Activated CD4-positive, alpha-beta T cell treated with anti-CD3 and anti-CD28 coated beads for 36 hours (primary cell): ENCODE results near the gene CSTPP1. TPM values are rescaled to one million over a fixed set of nuclear protein-coding genes. Genes with fewer than 3 reads are reported as not detected.

Experiments used
- ATAC-seq: fragments of 200-7000 bp; cut with Tn5 transposase; one replicate; pipeline ENCODE4 v1.10.0; 2021; ENCODE audit warnings: mild to moderate bottlenecking, moderate library complexity
- CTCF ChIA-PET: fragments of 350-600 bp; sonication (Branson Sonifier 250); formaldehyde crosslinking; loops from one replicate; lab custom pipeline; 2021; ENCODE audit warnings: antibody characterized with exemption; lab: Charles Lee
- POLR2A ChIA-PET: fragments of 350-600 bp; sonication (Branson Sonifier 250); formaldehyde crosslinking; loops from one replicate; lab custom pipeline; 2021; ENCODE audit warnings: antibody characterized with exemption, inconsistent platforms; lab: Charles Lee
- DNase-seq: peaks from one replicate; pipeline ENCODE4 v3.0.0-alpha.2; 2020
- H3K27ac Mint-ChIP-seq: one replicate; pipeline ENCODE4 v1.8.0; 2021; ENCODE audit warnings: mixed read lengths
- H3K27me3 Mint-ChIP-seq: one replicate; pipeline ENCODE4 v1.8.0; 2021; ENCODE audit warnings: mixed read lengths
- H3K36me3 Mint-ChIP-seq: one replicate; pipeline ENCODE4 v1.8.0; 2021; ENCODE audit warnings: low read depth, mixed read lengths
- H3K4me1 Mint-ChIP-seq: one replicate; pipeline ENCODE4 v1.8.0; 2021; ENCODE audit warnings: mixed read lengths
- H3K4me3 Mint-ChIP-seq: one replicate; pipeline ENCODE4 v1.8.0; 2021; ENCODE audit warnings: mild to moderate bottlenecking, moderate library complexity, mixed read lengths
- H3K9me3 Mint-ChIP-seq: one replicate; pipeline ENCODE4 v1.8.0; 2021; ENCODE audit warnings: low read depth, mixed read lengths
- intact Hi-C, 2 experiments: fragments of 100-400 bp; cut with DNase I in 1 of 2; cut with micrococcal nuclease in 1 of 2; formaldehyde crosslinking; loops; one replicate each; pipeline versions ENCODE4 v1.14.2 to v1.15.1; 2022 to 2024; cut with DNase I, micrococcal nuclease
- total RNA-seq, 2 experiments: library from RNA; stranded (reverse); gene quantifications; one replicate each; pipeline ENCODE4 v1.2.3, GENCODE V29; 2021

Gene CSTPP1
- total RNA-seq, 2 experiments from 2014 or later = 17.9 to 18.6 TPM

DNA sequence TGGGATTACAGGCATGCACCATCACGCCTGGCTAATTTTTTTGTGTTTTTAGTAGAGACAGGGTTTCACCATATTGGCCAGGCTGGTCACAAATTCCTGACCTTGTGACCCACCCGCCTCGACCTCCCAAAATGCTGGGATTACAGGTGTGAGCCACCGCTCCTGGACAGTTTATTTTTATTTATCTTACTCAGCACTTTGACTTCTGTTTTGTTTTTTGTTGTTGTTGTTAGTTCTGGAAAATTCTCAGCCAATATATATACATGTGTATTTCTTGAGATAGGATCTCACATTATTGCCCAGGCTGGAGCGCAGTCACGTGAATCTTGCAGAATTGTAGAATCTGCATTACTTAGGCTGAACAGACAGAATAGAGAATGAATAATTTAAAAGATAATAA is 107.6 kb downstream of the CSTPP1 start:
- no peaks in the 10 kb centered on the region for H3K27me3 Mint-ChIP-seq
- ATAC-seq (no peak), DNase-seq (no peak)
- no peak overlapping the region for H3K4me3 Mint-ChIP-seq
- POLR2A ChIA-PET = no interaction called here
- H3K27ac Mint-ChIP-seq = no peak overlapping the region
- CTCF ChIA-PET = interaction anchor here (0.7 kb wide), 1 partner anchor 649 kb away, joined by 3 read pairs; no protein-coding TSS in a partner anchor
- H3K9me3 Mint-ChIP-seq = no peaks in the 10 kb centered on the region
- H3K4me1 Mint-ChIP-seq = no peaks in the 10 kb centered on the region
- no peaks in the 10 kb centered on the region for H3K36me3 Mint-ChIP-seq
- intact Hi-C loops = no loop called here

DNA sequence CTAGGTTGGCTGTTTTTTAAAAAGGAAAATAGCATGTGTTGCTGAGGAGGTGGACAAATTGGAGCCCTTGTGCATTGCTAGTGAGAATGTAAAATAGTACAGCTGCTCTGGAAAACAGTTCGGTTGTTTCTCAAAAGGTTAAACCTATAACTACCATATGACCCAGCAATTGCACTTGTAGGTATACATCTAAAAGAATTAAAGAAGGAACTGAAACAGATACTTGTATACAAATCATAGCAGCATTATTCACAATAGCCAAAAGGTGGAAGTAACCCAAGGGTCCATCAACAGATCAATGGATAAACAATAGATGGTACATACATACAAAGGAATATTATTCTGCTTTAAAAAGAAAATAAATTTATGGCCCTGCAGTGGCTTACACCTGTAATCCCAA is 111.4 kb downstream of the CSTPP1 start:
- DNase-seq (no peak), ATAC-seq (no peak)
- Mint-ChIP-seq H3K27ac (no peak overlapping the region), H3K4me1 (no peaks in the 10 kb centered on the region), H3K27me3 (no peaks in the 10 kb centered on the region), H3K36me3 (peaks cover 2% of the 10 kb centered on the region), H3K4me3 (no peak overlapping the region), H3K9me3 (no peaks in the 10 kb centered on the region)
- POLR2A ChIA-PET = no interaction called here
- intact Hi-C loops = no loop called here
- CTCF ChIA-PET = no interaction called here

DNA sequence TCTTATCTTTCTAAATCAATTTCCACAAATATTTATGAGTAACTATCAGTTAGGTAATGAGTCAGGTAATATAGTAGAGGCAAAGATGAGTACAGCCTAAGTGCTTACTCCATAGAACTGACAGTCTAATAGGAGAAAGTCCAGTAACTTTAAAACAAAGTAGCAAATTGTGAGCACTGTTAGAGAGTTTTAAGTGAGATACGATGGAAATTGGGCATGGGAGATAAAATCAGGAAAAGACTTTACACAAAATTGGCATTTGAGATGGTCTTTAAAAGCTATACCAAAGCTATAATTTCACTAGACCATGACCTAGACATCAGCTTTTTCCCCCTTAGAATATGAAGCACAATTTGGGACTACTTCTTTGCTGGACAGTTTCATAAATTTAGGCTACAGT is 113.7 kb downstream of the CSTPP1 start:
- H3K4me1 Mint-ChIP-seq = no peaks in the 10 kb centered on the region
- ChIA-PET CTCF (interaction anchor here (1.7 kb wide), 1 partner anchor 12 kb away, joined by 4 read pairs; no protein-coding TSS in a partner anchor), POLR2A (no interaction called here)
- intact Hi-C loops = no loop called here
- no peaks in the 10 kb centered on the region for H3K9me3 Mint-ChIP-seq
- DNase-seq (no peak), ATAC-seq (no peak)
- no peaks in the 10 kb centered on the region for H3K27me3 Mint-ChIP-seq
- H3K4me3 Mint-ChIP-seq = no peak overlapping the region
- H3K27ac Mint-ChIP-seq = no peak overlapping the region
- peaks cover 9% of the 10 kb centered on the region for H3K36me3 Mint-ChIP-seq

DNA sequence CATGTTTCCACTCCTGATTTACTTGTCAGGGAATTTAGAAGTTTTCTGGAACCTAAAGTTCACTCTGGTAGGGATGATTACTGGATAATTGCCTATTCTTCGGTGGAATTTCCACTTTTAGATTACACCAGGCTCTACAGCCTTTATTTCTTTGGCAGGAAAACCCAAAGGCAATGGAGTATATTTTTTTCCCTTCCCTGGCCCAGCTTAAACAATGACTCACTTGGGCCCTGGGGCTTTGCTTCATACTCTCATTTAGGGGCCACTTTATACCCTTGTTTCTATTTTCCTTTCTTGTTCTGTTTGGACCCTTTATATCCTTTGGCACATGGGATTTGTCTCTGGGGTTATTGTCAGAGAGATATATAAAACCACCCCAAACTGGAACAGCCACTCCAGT is 114.7 kb downstream of the CSTPP1 start:
- no peak for DNase-seq
- intact Hi-C loops = no loop called here
- Mint-ChIP-seq H3K4me3 (no peak overlapping the region), H3K4me1 (no peaks in the 10 kb centered on the region), H3K9me3 (no peaks in the 10 kb centered on the region), H3K27me3 (no peaks in the 10 kb centered on the region), H3K27ac (no peak overlapping the region), H3K36me3 (peaks cover 9% of the 10 kb centered on the region)
- CTCF ChIA-PET = no interaction called here
- POLR2A ChIA-PET = no interaction called here
- no peak for ATAC-seq

DNA sequence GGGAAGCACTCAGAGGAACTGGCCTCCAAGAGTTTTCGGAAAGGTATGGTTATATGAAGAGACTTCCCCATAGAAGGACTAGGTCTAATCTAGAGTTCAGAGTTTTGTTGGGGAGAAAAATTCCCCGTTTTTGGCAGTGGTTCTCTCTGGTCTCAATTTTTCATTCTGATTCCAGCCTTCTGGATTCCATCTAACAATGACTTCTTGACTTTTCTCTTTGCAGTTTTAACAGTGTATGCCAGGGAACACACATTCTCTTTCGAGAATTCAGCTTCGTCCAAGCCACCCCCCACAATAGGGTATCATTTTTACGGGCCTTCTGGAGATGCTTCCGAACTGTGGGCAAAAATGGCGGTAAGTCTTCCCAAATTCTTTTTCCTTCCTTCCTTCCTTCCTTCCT is 115.6 kb downstream of the CSTPP1 start:
- no peaks in the 10 kb centered on the region for H3K27me3 Mint-ChIP-seq
- CTCF ChIA-PET = no interaction called here
- intact Hi-C loops = no loop called here
- H3K4me3 Mint-ChIP-seq = no peak overlapping the region
- H3K27ac Mint-ChIP-seq = no peak overlapping the region
- POLR2A ChIA-PET = no interaction called here
- no peaks in the 10 kb centered on the region for H3K9me3 Mint-ChIP-seq
- H3K4me1 Mint-ChIP-seq = no peaks in the 10 kb centered on the region
- DNase-seq (no peak), ATAC-seq (no peak)
- H3K36me3 Mint-ChIP-seq = peaks cover 12% of the 10 kb centered on the region

DNA sequence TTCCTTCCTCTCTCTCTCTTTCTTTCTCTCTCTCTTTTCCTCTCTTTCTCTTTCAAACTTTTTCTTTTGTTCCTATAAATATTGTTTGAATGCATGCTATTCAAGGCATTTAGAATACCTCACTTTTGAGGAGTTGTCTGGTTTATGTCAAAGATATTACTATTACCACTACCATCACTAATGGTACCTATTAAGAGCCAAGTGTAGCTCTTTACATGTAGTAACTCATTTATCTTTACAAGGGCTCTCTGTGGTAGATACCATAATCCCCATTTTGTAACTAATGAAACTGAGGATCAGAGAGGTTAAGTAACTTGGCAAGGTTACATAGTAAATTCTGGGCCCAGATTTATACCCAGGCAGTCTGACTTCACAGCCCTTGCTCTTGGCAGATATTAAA is 116.0 kb downstream of the CSTPP1 start:
- H3K27me3 Mint-ChIP-seq = no peaks in the 10 kb centered on the region
- peaks cover 16% of the 10 kb centered on the region for H3K36me3 Mint-ChIP-seq
- no peak overlapping the region for H3K27ac Mint-ChIP-seq
- ATAC-seq = no peak
- ChIA-PET POLR2A (no interaction called here), CTCF (interaction anchor here (0.8 kb wide), 1 partner anchor 13 kb away, joined by 3 read pairs; no protein-coding TSS in a partner anchor)
- DNase-seq = no peak
- H3K9me3 Mint-ChIP-seq = peaks cover 3% of the 10 kb centered on the region
- intact Hi-C loops = no loop called here
- no peaks in the 10 kb centered on the region for H3K4me1 Mint-ChIP-seq
- H3K4me3 Mint-ChIP-seq = no peak overlapping the region

DNA sequence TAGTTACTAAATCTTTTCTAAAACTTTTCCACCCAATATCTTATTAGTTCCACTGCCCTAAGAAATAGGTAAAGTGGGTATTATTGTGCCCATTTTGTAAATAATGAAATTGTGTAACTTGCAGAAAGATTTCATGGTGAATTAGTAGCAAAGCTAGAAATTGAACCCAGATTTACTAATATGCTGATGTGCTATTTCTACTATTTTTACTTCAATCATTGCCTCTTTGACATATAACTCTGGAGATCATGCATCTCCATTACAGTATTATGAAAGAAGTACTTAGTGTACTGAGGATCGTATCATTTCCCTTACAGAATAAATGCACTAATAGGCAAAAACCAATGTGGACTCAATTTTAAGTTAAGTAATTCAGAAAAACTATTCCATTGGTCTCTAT is 119.0 kb downstream of the CSTPP1 start:
- CTCF ChIA-PET = interaction anchor here (0.6 to 1.5 kb wide), 3 partner anchors 16 to 189 kb away, joined by 3 to 5 read pairs (median 4); no protein-coding TSS in a partner anchor
- intact Hi-C loops = no loop called here
- Mint-ChIP-seq H3K27ac (no peak overlapping the region), H3K27me3 (no peaks in the 10 kb centered on the region), H3K36me3 (peaks cover 19% of the 10 kb centered on the region), H3K4me1 (peaks cover 1% of the 10 kb centered on the region), H3K9me3 (peaks cover 3% of the 10 kb centered on the region), H3K4me3 (no peak overlapping the region)
- POLR2A ChIA-PET = no interaction called here
- DNase-seq (no peak), ATAC-seq (no peak)

DNA sequence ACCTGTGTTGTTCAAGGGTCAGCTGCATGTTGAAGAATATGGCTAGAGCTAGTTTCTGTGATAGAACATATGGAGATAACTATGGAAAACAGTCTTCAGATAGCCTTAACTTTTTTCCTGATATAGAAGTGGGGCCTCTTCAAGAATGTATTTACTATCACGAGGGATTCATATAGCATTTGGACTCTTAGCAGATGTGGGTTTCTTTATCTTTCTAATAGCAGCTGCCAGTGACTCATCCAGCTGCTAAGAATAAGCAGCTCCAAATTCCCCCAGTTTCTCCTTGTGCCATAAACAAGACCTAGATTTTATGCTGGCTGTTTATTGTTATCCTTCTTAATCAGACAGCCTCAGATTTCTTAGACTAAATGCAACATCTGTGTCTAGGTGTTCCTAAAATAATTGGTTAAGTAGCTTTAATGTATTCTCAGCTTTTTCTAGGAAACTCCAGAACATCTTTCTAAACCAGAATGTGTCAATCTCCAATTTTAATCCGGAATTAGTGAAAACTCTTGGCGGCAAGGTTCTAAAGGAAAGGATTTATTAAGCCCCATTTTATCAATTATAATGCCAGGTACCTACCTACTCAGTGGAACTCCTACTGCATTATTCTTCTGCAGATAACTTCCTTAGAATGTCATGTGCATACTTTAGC is 119.8 kb downstream of the CSTPP1 start:
- H3K27me3 Mint-ChIP-seq = no peaks in the 10 kb centered on the region
- ChIA-PET CTCF (interaction anchor here (0.6 to 1.5 kb wide), 3 partner anchors 15 to 230 kb away, joined by 3 to 5 read pairs (median 3); no protein-coding TSS in a partner anchor), POLR2A (no interaction called here)
- ATAC-seq (no peak), DNase-seq (no peak)
- H3K36me3 Mint-ChIP-seq = peaks cover 19% of the 10 kb centered on the region
- peaks cover 6% of the 10 kb centered on the region for H3K4me1 Mint-ChIP-seq
- H3K4me3 Mint-ChIP-seq = no peak overlapping the region
- peaks cover 3% of the 10 kb centered on the region for H3K9me3 Mint-ChIP-seq
- H3K27ac Mint-ChIP-seq = no peak overlapping the region
- intact Hi-C loops = no loop called here

DNA sequence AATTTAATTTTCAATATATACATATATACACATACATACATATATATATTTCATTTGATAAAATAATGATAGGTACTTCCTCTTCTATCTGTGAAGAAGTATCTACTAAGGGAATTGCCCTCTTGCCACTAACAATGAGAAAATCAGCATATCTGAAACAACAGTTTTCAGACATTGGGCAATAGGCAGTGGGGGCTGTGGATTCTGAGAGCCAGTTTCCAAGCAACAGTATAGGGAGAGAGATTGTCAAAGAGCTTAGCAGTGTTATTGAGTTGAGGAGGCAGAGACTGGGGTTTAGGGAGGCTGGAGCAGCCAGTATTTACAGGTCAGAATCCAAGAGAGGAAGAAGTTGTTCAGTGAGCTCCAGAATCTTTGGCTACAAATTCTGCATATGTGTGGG is 120.8 kb downstream of the CSTPP1 start:
- ATAC-seq = no peak
- ChIA-PET POLR2A (no interaction called here), CTCF (no interaction called here)
- no peaks in the 10 kb centered on the region for H3K27me3 Mint-ChIP-seq
- no peak for DNase-seq
- H3K4me1 Mint-ChIP-seq = peaks cover 6% of the 10 kb centered on the region
- H3K9me3 Mint-ChIP-seq = peaks cover 3% of the 10 kb centered on the region
- no peak overlapping the region for H3K27ac Mint-ChIP-seq
- H3K4me3 Mint-ChIP-seq = no peak overlapping the region
- intact Hi-C loops = no loop called here
- peaks cover 19% of the 10 kb centered on the region for H3K36me3 Mint-ChIP-seq

DNA sequence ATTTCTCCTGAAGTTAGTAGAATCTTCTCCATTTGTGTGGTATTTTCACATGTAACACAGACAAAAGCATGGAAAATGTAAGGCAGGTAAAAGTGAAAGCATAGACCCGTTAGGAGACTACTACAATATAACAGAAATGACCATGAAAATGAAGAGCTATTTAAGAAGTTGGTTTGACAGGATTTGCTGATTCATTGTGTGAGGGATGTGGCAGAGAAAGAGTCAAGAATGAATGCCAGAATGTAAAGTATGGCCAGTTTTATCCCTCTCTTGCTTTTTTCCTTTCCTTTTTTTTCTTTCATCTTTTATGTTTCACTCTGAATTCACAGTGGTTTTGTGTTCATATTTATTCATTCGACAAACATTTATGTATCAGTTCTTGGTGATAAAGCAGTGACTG is 124.2 kb downstream of the CSTPP1 start:
- H3K27ac Mint-ChIP-seq = no peak overlapping the region
- intact Hi-C loops = no loop called here
- H3K9me3 Mint-ChIP-seq = peaks cover 3% of the 10 kb centered on the region
- ATAC-seq (peak; percentile 44), DNase-seq (no peak)
- H3K4me1 Mint-ChIP-seq = peaks cover 6% of the 10 kb centered on the region
- H3K36me3 Mint-ChIP-seq = peaks cover 17% of the 10 kb centered on the region
- POLR2A ChIA-PET = interaction anchor here (0.6 kb wide), 1 partner anchor 97 kb away, joined by 12 read pairs; no protein-coding TSS in a partner anchor
- no peak overlapping the region for H3K4me3 Mint-ChIP-seq
- CTCF ChIA-PET = interaction anchor here (0.8 to 1.0 kb wide), 3 partner anchors 12 to 93 kb away, joined by 3 to 4 read pairs (median 3); no protein-coding TSS in a partner anchor
- no peaks in the 10 kb centered on the region for H3K27me3 Mint-ChIP-seq

DNA sequence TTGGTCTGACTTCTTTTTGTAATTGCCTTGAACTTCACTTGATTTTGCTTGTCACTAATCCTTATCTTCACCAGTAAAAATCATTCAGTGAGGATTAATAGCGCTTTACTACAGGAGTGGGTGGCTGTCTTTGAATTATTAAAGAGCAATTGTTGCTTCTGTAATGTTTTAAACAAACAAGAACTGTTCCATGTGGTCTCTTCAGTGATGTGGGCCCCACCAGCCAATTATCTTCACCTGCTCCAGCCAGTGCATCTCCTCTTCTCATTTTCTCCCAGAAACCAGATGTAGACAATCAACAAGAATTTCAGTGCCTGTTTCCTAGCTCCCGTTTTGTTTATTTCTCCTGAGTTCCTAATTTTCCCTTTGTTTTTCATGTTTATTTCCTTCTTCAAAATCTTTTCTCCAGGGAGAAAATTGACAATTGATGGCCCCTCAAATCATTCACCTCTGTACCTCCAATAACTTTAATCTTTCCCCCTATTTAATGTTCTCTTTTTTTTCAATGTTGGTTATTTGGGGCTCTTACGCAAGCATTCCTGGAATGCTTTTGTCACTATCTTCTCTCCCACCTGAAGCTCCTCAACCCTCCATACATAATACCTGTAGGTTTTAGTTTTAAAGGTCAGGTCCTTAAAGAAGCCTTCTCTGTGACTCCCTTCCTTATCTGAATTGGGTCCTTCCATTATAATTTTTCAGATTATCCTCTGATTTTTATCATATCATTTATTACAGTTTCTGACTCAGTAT is 125.0 kb downstream of the CSTPP1 start:
- intact Hi-C loops = no loop called here
- ChIA-PET POLR2A (interaction anchor here (0.6 kb wide), 1 partner anchor 98 kb away, joined by 12 read pairs; no protein-coding TSS in a partner anchor), CTCF (interaction anchor here (0.9 to 1.2 kb wide), 3 partner anchors 12 to 19 kb away, joined by 3 to 4 read pairs (median 4); no protein-coding TSS in a partner anchor)
- Mint-ChIP-seq H3K27me3 (no peaks in the 10 kb centered on the region), H3K4me3 (no peak overlapping the region), H3K4me1 (peaks cover 6% of the 10 kb centered on the region), H3K9me3 (peaks cover 3% of the 10 kb centered on the region), H3K36me3 (peaks cover 15% of the 10 kb centered on the region), H3K27ac (no peak overlapping the region)
- ATAC-seq (no peak), DNase-seq (no peak)
